Epidermal melanocyte (primary cell): ENCODE data around the gene CDH4.

Experiments
- DNase-seq: peaks from one replicate; pipeline ENCODE4 v3.0.0; 2011; ENCODE audit warnings: low spot score; ENCODE audit not compliant: insufficient read length

Gene CDH4

GRCh38 chr20:61514805-61515505 is 262.9 kb downstream of the CDH4 start:
- DNase-seq = no peak

GRCh38 chr20:61515922-61516321 is 263.9 kb downstream of the CDH4 start:
- DNase-seq = no peak

- DNase-seq = no peak
These were observed 264.5 kb downstream of the CDH4 start for GRCh38 chr20:61516346-61517208.

GRCh38 chr20:61517419-61517818 is 265.4 kb downstream of the CDH4 start:
- DNase-seq = no peak

- no peak for DNase-seq
These were observed 266.4 kb downstream of the CDH4 start for GRCh38 chr20:61518424-61518951.

- DNase-seq = no peak
These were observed 267.4 kb downstream of the CDH4 start for GRCh38 chr20:61519488-61519887.

- no peak for DNase-seq
These were observed 268.2 kb downstream of the CDH4 start for GRCh38 chr20:61520076-61520892.

- no peak for DNase-seq
These were observed 268.9 kb downstream of the CDH4 start for GRCh38 chr20:61520893-61521460.

GRCh38 chr20:61521687-61522420 is 269.8 kb downstream of the CDH4 start:
- DNase-seq = no peak

- no peak for DNase-seq
These were observed 270.5 kb downstream of the CDH4 start for GRCh38 chr20:61522498-61523090.

GRCh38 chr20:61523145-61523544 is 271.1 kb downstream of the CDH4 start:
- DNase-seq = no peak

GRCh38 chr20:61524951-61525666 is 273.0 kb downstream of the CDH4 start:
- no peak for DNase-seq

- DNase-seq = no peak
These were observed 273.8 kb downstream of the CDH4 start for GRCh38 chr20:61525781-61526431.

- no peak for DNase-seq
These were observed 274.8 kb downstream of the CDH4 start for GRCh38 chr20:61526907-61527306.

- no peak for DNase-seq
These were observed 275.6 kb downstream of the CDH4 start for GRCh38 chr20:61527626-61528025.

GRCh38 chr20:61528591-61528990 is 276.5 kb downstream of the CDH4 start:
- DNase-seq = no peak

- DNase-seq = no peak
These were observed 277.3 kb downstream of the CDH4 start for GRCh38 chr20:61529354-61529753.

GRCh38 chr20:61531553-61532345 is 279.7 kb downstream of the CDH4 start:
- DNase-seq = no peak
